NCI-H1105 (cell line): ENCODE measurements around the gene SYTL1.

Experiments
- DNase-seq: peaks from one replicate; lab custom pipeline; 2025; lab: John Stamatoyannopoulos, UW

SYTL1 gene, protein sequence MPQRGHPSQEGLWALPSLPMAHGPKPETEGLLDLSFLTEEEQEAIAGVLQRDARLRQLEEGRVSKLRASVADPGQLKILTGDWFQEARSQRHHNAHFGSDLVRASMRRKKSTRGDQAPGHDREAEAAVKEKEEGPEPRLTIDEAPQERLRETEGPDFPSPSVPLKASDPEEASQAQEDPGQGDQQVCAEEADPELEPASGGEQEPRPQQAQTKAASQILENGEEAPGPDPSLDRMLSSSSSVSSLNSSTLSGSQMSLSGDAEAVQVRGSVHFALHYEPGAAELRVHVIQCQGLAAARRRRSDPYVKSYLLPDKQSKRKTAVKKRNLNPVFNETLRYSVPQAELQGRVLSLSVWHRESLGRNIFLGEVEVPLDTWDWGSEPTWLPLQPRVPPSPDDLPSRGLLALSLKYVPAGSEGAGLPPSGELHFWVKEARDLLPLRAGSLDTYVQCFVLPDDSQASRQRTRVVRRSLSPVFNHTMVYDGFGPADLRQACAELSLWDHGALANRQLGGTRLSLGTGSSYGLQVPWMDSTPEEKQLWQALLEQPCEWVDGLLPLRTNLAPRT

GRCh38 chr1:27341525-27342252 lies at the start of gene SYTL1:
Gene SYTL1 (plus strand): TSS chr1:27342022. CDS start chr1:27345335, 3,313 bp downstream.
- peak; percentile 71 for DNase-seq

GRCh38 chr1:27292106-27292505 lies 49.7 kb upstream of the SYTL1 start:
- no peak for DNase-seq

DNA sequence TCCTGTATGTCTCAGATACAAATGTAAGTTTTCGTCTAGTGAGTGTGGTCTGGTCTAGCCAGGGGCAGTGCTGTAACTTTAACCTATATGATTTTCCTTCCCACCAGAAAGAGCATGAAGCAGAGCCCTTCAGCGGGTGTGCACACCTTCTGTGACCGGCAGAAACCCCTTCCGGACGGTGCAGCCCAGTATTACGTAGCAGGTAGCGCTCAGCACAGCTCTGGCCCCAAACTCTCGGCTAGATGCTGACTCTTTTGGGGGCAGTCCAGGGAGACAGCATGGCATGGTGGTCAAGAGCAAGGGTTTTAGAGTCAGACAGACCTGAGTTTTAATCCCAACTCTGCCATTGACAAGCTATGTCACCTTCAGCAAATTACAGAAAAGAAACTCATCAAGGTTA lies 47.9 kb upstream of the SYTL1 start:
- no peak for DNase-seq

- DNase-seq = peak; percentile 47
These were observed 45.0 kb upstream of the SYTL1 start for GRCh38 chr1:27296773-27297291.

GRCh38 chr1:27297903-27298302 lies 43.9 kb upstream of the SYTL1 start:
- DNase-seq = no peak

DNA sequence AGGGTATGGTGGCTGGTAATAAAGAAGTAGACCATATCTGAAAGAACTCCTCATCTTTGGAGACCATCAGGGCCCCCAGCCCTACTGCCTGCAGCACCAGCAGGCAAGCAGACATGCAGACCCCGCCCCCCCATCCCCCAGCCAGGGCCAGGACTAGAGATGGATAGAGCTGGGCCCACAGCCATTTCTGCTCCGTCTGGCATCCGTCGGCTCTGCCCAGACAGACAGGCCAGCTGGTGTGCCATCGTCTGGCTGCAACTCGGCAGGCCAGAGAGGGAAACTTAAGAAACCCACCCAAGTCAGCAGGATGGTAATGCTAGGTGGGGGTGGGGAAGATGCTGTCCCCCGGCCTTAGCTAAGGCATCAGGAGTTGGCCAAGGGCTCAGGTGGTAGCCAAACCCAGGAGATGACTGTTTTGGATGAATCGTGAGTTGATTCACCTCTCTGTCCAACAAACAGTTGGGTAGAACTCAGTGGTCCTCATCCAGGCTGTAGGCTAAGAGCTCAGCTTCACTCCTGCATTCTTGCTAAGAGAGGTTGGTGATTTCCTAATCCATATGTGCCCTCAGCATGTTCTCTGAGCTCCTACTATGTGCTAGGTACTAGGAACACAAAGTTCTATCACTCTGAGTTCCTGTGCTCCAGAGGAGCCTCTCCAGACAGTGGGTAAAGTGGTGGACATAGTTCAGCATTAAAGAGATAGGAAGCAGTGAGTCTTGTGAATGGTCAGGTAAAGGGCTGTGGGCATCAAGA lies 43.0 kb upstream of the SYTL1 start:
- no peak for DNase-seq

GRCh38 chr1:27299385-27300271 lies 42.2 kb upstream of the SYTL1 start:
- DNase-seq = no peak

DNA sequence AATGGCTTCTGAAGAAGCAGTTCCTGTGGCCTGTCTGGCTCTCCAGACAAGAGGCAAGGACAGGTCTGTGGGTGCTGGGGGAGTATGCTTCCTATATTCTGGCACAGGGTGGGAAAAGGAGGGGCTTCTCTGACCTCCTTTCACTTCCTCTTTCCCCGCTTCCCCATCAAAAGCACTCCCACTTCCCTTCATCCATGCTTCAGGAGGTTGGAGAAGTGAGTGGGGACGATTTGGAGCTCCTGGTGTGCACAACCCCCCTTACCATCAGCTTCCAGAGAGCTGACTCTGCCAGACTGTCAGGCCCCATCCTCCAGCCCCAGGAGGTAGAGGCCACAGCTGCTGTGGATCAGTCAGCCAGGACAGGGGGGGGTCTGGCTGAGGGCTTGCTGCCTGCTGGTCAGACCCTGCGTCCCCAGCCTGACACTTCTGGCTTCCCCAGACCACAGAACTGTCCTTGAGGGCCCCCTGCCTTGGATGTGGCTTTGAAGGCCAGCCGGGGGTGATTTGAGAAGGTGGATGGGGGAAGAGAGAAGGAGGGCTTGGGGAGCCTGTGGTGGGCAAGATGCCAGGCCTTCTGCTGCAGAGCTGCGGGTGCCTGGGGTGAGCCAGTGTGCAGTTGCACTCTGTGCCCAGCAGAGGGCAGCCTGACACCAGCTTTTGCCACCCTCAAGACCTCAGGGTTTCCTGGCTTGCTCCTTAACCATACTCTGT lies 41.3 kb upstream of the SYTL1 start:
- DNase-seq = peak; percentile 73

DNA sequence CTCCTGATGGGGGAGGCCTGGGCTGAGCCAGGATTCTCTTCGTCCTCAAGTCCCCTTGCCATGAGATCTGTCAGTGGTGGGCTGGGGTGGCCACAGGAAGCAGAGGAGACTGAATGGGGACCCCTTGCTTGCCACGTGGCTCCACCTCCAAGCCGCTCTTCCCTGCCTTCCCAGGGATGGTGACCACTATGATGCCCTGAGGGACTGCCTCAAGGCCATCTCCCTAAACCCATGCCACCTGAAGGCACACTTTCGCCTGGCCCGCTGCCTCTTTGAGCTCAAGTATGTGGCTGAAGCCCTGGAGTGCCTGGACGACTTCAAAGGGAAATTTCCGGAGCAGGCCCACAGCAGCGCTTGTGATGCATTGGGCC lies 40.8 kb upstream of the SYTL1 start:
- DNase-seq = no peak

DNA sequence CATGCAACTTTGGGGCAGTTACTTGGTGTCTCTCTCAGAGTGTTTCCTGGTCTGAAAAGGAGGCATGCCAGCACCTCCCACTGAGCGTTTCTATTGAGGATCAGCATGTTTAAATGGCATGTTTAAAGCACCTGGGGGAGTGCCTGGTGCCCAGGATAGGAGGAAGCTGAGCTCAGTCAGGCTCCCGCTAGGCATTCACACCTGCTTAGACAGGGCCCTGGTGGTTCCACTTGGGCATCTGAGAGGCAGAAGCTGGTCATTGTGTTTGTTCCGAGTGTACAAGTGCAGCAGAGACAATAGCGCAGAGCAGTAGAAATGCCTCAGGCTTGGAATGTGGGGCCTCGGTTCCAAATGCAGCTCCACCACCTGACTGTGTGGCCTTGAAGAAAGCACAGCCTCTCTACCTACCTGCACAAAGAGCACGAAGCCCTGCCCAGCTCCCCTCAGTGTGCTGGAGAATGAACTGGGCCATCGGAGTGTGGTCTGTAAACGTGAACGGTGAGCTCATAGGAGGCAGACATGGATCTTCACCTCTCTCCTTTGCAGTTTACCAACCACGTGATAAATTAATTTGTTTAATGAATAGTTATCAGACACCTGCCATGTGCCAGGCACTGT lies 40.1 kb upstream of the SYTL1 start:
- no peak for DNase-seq

GRCh38 chr1:27302612-27303011 lies 39.2 kb upstream of the SYTL1 start:
- DNase-seq = no peak

DNA sequence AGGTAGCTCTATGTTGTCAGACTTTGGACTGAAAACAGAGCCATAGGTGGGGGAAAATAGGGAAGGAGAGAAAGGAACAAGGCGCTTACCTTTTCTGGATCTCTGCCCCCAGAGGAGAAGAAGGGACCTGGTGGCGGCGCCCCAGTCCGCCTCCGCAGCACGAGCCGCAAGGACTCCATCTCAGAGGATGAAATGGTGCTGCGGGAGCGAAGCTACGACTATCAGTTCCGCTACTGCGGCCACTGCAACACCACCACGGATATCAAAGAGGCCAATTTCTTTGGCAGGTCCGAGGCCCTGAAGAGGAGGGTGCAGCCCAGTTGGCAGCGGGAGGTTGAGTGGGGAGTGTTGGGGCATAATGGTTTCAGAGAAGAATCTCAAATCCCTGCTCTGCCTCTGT lies 38.3 kb upstream of the SYTL1 start:
- no peak for DNase-seq

- no peak for DNase-seq
These were observed 35.8 kb upstream of the SYTL1 start for GRCh38 chr1:27306071-27306470.

GRCh38 chr1:27306892-27307761 lies 34.7 kb upstream of the SYTL1 start:
- peak; percentile 24 for DNase-seq

GRCh38 chr1:27307874-27308598 lies 33.8 kb upstream of the SYTL1 start:
- no peak for DNase-seq

GRCh38 chr1:27314169-27314568 lies 27.7 kb upstream of the SYTL1 start:
- DNase-seq = no peak

DNA sequence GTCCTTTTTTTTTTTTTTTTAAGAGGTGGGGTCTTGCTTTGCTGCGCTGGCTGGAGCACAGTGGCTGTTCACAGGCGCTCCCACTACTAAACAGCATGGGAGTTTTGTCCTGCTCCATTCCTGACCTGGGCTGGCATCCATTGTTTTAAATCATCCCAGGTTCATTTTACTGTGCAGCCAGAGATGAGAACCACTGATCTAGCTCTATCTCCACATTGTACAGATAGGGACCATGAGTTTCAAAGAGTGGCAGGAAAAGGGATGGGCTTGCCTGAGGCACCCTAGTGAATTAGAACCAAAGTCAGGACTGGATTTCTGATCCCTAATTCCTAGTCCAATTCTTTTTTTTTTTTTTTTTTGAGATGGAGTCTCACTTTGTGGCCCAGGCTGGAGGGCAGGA lies 27.1 kb upstream of the SYTL1 start:
- no peak for DNase-seq

- DNase-seq = no peak
These were observed 25.0 kb upstream of the SYTL1 start for GRCh38 chr1:27316860-27317259.
